ENCODE data around the gene CEP55. TPM values are rescaled to one million over a fixed set of nuclear protein-coding genes. Genes with fewer than 3 reads are reported as not detected.

Gene CEP55
- total RNA-seq, 2 experiments from 2014 or later, result 0.16 to 0.17 TPM

GRCh38 chr10:93565446-93565845 lies 69.0 kb downstream of the CEP55 start:
- Mint-ChIP-seq H3K27me3 (peaks cover 54% of the 10 kb centered on the region), H3K4me1 (ENCODE audit: low read depth) (no peaks in the 10 kb centered on the region), H3K9me3 (no peaks in the 10 kb centered on the region), H3K27ac (no peak overlapping the region), H3K36me3 (ENCODE audit: low read depth) (no peaks in the 10 kb centered on the region), H3K4me3 (no peak overlapping the region)
- ATAC-seq (ENCODE audit: poor library complexity), result no peak
- H3K4me1 ChIP-seq (ENCODE audit: insufficient read depth, low read length), result no peaks in the 10 kb centered on the region
- peaks cover 31 to 32% of the 10 kb centered on the region in 2 experiments for H3K27me3 ChIP-seq (ENCODE audit: control insufficient read depth in 1 of 2, insufficient read depth in 2 of 2, low read length in 2 of 2)
- no peak for DNase-seq
- H3K9me3 ChIP-seq (ENCODE audit: control insufficient read depth in 1 of 2, insufficient read depth in 1 of 2, low read length in 2 of 2), result peaks cover 0 to 4% of the 10 kb centered on the region in 2 experiments
- H3K4me3 ChIP-seq (ENCODE audit: low read length), result no peak overlapping the region
- ChIA-PET POLR2A (no interaction called here), CTCF (no interaction called here)
- no peaks in the 10 kb centered on the region for H3K36me3 ChIP-seq (ENCODE audit: insufficient read depth, low read length)
- TF ChIP-seq, protein P1, sequence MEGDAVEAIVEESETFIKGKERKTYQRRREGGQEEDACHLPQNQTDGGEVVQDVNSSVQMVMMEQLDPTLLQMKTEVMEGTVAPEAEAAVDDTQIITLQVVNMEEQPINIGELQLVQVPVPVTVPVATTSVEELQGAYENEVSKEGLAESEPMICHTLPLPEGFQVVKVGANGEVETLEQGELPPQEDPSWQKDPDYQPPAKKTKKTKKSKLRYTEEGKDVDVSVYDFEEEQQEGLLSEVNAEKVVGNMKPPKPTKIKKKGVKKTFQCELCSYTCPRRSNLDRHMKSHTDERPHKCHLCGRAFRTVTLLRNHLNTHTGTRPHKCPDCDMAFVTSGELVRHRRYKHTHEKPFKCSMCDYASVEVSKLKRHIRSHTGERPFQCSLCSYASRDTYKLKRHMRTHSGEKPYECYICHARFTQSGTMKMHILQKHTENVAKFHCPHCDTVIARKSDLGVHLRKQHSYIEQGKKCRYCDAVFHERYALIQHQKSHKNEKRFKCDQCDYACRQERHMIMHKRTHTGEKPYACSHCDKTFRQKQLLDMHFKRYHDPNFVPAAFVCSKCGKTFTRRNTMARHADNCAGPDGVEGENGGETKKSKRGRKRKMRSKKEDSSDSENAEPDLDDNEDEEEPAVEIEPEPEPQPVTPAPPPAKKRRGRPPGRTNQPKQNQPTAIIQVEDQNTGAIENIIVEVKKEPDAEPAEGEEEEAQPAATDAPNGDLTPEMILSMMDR (IDR thresholded peaks at IDR 0.05), result no peak
- intact Hi-C loops (cut with DNase I, micrococcal nuclease), result no loop called here
- H3K27ac ChIP-seq (ENCODE audit: low read depth in 1 of 2, low read length in 2 of 2), result no peak overlapping the region

DNA sequence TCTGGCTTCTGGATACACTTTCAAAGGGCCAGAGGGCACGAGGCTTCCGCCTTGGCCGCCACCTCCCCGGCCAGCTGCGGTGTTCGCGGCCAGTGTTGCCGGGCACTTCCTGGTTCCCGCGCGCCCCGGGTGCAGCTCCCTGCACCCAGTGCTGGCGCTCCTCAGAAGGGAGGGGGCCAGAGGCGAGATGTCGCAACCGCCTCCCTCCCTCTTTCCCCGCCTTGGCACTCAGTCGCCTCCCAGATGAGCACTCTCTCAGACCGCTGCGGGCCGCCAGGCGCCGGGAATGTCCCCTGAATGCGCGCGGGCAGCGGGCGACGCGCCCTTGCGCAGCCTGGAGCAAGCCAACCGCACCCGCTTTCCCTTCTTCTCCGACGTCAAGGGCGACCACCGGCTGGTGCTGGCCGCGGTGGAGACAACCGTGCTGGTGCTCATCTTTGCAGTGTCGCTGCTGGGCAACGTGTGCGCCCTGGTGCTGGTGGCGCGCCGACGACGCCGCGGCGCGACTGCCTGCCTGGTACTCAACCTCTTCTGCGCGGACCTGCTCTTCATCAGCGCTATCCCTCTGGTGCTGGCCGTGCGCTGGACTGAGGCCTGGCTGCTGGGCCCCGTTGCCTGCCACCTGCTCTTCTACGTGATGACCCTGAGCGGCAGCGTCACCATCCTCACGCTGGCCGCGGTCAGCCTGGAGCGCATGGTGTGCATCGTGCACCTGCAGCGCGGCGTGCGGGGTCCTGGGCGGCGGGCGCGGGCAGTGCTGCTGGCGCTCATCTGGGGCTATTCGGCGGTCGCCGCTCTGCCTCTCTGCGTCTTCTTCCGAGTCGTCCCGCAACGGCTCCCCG lies 70.2 kb downstream of the CEP55 start, which contains the start of gene FFAR4:
FFAR4 (plus strand) TSS at position 231 of the 842 bp plus-strand sequence; CDS start at position 287, 56 bp downstream.
- Histone ChIP-seq H3K4me1 (ENCODE audit: insufficient read depth, low read length) (no peaks in the 10 kb centered on the region), H3K36me3 (ENCODE audit: insufficient read depth, low read length) (no peaks in the 10 kb centered on the region), H3K27me3 (ENCODE audit: control insufficient read depth in 1 of 2, insufficient read depth in 2 of 2, low read length in 2 of 2) (peaks cover 31 to 36% of the 10 kb centered on the region in 2 experiments), H3K4me3 (ENCODE audit: low read length) (no peak within 1 kb of the TSS), H3K9me3 (ENCODE audit: control insufficient read depth in 1 of 2, insufficient read depth in 1 of 2, low read length in 2 of 2) (peaks cover 0 to 4% of the 10 kb centered on the region in 2 experiments), H3K27ac (ENCODE audit: low read depth in 1 of 2, low read length in 2 of 2) (no peak within 1 kb of the TSS)
- ATAC-seq (ENCODE audit: poor library complexity) (no peak), DNase-seq (peak in 2 of 14 experiments; percentile 23 to 25)
- no peaks in the 10 kb centered on the region for H3K4me1 Mint-ChIP-seq (ENCODE audit: low read depth)
- peaks cover 66% of the 10 kb centered on the region for H3K27me3 Mint-ChIP-seq
- no peaks in the 10 kb centered on the region for H3K9me3 Mint-ChIP-seq
- H3K27ac Mint-ChIP-seq, result no peak within 1 kb of the TSS
- CTCF ChIA-PET, result no interaction called here
- TF ChIP-seq, protein P1 (IDR thresholded peaks at IDR 0.05), result no peak
- no peaks in the 10 kb centered on the region for H3K36me3 Mint-ChIP-seq (ENCODE audit: low read depth)
- POLR2A ChIA-PET, result no interaction called here
- no peak within 1 kb of the TSS for H3K4me3 Mint-ChIP-seq
- intact Hi-C loops (cut with DNase I, micrococcal nuclease), result no loop called here

DNA sequence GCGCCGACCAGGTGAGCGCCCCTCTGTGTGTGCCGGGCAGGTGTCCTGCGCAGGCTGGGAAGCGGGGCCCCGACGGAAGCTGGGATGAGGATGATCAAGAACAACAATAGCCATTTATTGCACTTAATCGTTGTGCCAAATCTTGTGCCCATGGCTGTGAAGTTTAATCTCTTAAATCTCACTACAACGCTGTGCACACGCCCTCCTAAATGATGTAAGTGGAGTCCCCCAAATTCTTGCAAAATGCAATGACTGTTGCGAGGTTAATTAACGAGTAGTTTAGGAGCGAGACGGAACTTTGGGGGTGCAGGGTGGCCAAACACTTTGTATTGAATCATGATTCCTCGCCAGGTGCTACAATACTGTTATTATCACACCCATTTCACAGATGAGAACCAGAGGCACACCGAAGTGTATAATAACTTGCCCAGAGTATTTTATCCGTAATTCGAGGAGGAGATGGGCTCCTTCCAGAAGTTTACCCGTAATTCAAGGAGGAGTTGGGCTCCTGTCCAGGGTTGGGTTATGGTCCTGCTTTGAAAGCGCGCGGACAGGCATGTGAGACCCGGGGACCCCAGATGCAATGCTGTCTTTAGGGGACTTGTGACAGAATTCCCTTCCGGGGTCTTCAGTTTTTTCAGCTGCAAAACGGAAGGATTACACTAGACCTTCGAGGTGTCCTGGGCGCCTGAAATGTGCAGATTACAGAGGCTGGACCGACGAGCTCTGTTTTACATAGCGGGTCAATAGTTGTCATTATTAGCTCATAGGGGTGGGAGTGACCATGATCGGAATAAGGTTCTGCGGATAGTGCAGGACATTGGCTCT lies 71.1 kb downstream of the CEP55 start:
- DNase-seq (no peak), ATAC-seq (ENCODE audit: poor library complexity) (no peak)
- Histone ChIP-seq H3K4me3 (ENCODE audit: low read length) (no peak overlapping the region), H3K9me3 (ENCODE audit: control insufficient read depth in 1 of 2, insufficient read depth in 1 of 2, low read length in 2 of 2) (peaks cover 0 to 4% of the 10 kb centered on the region in 2 experiments), H3K36me3 (ENCODE audit: insufficient read depth, low read length) (no peaks in the 10 kb centered on the region), H3K27me3 (ENCODE audit: control insufficient read depth in 1 of 2, insufficient read depth in 2 of 2, low read length in 2 of 2) (peaks cover 35 to 36% of the 10 kb centered on the region in 2 experiments), H3K27ac (ENCODE audit: low read depth in 1 of 2, low read length in 2 of 2) (no peak overlapping the region), H3K4me1 (ENCODE audit: insufficient read depth, low read length) (no peaks in the 10 kb centered on the region)
- intact Hi-C loops (cut with DNase I, micrococcal nuclease), result no loop called here
- CTCF ChIA-PET, result no interaction called here
- H3K4me1 Mint-ChIP-seq (ENCODE audit: low read depth), result no peaks in the 10 kb centered on the region
- peaks cover 74% of the 10 kb centered on the region for H3K27me3 Mint-ChIP-seq
- no peak overlapping the region for H3K4me3 Mint-ChIP-seq
- H3K27ac Mint-ChIP-seq, result no peak overlapping the region
- TF ChIP-seq, protein P1 (IDR thresholded peaks at IDR 0.05), result no peak
- H3K9me3 Mint-ChIP-seq, result no peaks in the 10 kb centered on the region
- H3K36me3 Mint-ChIP-seq (ENCODE audit: low read depth), result no peaks in the 10 kb centered on the region
- POLR2A ChIA-PET, result no interaction called here
